OCI-M2 (cell line): Measurements from ENCODE around the gene RYR3.

Experiments used
- DNase-seq: peaks from one replicate; lab custom pipeline; 2025; ENCODE audit not compliant: unreplicated experiment; lab: John Stamatoyannopoulos, UW

Gene RYR3

DNA sequence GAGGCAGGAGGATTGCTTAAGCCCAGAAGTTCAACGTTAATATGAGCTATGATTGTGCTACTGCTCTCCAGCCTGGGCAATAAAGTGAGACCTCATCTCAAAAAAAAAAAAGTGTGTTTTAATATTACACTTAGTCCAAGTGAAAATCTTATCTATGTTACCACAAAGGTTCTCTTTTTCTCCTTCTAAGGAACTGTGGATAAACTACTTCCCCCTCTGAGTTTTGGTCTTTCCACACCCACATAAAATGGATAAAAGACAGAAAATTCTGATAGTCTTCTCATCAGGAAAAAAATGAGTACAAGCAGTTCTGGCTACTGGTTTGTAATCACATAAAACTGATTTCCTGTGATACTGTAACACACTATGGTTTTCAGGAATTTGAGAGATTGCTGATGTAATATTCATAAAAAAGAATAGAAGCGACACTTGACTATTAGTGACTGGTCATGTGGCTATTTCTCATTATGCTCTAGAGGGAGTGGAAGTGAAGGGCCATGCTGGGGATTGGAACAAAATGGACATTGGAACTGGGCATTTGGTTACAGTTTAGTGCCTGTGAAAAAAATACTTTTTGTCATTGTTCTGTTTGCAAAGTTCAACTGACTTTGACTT lies 68.2 kb downstream of the RYR3 start:
- DNase-seq, result no peak

- DNase-seq, result no peak
Observed at GRCh38 chr15:33380406-33380805, 69.6 kb downstream of the RYR3 start.

- DNase-seq, result no peak
Observed at GRCh38 chr15:33382491-33382890, 71.7 kb downstream of the RYR3 start.

DNA sequence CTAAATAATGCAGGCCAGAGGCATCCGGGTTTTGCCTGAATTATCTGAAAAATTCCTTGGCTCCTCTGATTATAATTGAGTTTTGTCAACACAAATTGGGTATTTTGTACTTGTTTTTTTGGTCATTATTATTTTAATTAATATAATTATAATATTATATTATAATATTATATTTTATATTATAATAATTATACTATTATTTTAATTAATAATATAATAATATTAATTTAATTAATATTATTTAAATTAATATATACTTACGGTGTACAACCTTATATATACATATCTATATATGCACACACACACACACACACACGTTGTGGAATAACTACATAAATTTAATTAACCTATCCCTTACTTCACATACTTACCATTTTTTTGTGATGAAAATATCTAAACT lies 73.5 kb downstream of the RYR3 start:
- DNase-seq, result no peak

DNA sequence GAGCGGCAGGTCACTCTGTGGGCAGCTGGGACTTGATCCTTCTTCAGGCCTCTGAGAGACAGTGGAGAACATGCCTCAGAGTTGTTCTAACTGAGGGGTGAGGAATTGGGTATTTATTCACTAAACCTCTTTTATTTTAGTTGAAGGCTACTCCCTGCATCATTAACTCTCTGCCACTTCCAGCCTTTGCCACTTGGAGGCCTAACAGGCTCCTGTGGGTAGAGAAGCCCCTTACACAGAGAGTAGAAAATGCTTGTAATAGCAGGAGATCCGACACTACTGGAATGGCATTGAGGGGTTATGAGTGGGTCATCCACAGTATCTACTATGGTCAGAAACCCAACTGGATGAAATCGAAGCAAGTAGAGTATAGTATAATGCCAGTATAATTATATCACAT lies 81.7 kb downstream of the RYR3 start:
- no peak for DNase-seq

DNA sequence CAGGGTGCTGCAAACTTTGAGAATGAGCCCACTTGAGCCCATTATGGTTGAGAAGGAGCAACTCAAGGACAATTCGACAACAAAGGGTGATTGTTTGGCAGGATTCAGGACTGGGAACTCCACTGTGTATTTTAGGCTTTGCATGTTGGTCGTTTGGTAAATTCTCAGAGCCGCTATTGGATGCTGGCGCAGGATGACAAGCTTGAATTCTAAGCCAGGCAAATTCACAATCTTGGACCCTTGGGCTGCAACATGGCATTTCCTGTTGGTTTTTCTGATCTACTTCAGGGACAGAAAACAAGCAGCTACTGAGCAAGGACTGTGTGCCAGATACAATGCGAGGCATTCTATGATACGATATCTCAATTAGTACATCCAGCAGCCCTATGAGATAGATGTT lies 82.8 kb downstream of the RYR3 start:
- no peak for DNase-seq

GRCh38 chr15:33395321-33395720 lies 84.6 kb downstream of the RYR3 start:
- DNase-seq, result no peak

DNA sequence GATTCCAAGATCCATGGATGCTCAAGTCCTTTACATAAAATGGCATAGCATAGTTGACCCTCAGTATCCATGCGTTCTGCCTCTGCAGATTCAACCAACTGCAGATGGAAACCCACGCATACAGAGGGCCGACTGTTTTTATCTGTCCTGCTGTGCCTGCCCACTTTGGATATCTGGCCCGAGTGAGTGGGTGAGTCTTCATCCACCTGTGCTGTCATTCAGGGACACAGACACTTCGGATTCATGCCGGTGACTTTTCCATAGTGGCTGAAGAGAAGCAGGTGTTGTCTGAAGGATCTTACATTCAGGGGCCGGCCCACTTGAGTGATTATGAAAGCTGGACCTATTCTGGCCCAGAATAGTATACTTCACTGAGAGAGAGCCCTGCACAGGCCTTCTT lies 85.1 kb downstream of the RYR3 start:
- DNase-seq, result no peak

GRCh38 chr15:33396475-33396874 lies 85.7 kb downstream of the RYR3 start:
- no peak for DNase-seq

GRCh38 chr15:33398555-33398954 lies 87.8 kb downstream of the RYR3 start:
- DNase-seq, result no peak

DNA sequence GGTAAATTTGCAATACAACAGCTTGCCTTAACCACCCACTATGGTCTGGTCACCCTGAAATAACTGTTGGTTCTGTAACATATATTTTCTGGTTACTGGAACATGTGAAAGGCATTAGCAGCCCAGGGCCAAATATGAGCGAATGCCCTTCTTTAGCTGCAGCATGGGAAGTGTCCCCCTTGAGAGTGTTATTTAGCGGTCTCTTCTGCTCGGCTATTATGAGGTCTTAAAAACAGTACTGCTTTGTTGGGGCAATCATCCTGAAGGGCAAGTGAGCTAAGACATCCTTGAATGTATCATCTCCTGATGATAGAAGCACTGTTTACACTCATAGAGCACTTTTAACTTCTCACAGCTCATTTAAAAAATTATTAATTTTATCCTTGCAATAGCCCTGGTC lies 90.2 kb downstream of the RYR3 start:
- no peak for DNase-seq

GRCh38 chr15:33402600-33402999 lies 91.8 kb downstream of the RYR3 start:
- no peak for DNase-seq

DNA sequence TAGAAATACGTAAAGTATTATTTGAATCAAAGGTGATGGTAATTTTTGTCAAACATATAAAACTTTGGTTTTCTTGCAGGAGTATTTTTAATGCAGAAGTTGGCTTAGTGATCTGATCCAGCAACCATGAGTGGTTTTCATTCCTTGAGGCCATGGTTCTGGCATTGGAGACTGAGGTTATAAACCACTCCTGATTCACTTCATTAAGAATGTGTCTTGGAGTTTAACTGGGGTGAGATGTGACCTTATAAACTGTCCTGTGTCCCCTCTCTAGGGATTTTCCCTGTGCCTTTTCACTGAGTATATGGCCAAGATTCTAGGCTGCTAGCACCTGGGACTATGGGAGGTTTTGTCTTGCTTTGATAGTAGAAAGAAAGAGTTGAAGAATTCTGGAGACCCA lies 94.3 kb downstream of the RYR3 start:
- DNase-seq, result no peak

DNA sequence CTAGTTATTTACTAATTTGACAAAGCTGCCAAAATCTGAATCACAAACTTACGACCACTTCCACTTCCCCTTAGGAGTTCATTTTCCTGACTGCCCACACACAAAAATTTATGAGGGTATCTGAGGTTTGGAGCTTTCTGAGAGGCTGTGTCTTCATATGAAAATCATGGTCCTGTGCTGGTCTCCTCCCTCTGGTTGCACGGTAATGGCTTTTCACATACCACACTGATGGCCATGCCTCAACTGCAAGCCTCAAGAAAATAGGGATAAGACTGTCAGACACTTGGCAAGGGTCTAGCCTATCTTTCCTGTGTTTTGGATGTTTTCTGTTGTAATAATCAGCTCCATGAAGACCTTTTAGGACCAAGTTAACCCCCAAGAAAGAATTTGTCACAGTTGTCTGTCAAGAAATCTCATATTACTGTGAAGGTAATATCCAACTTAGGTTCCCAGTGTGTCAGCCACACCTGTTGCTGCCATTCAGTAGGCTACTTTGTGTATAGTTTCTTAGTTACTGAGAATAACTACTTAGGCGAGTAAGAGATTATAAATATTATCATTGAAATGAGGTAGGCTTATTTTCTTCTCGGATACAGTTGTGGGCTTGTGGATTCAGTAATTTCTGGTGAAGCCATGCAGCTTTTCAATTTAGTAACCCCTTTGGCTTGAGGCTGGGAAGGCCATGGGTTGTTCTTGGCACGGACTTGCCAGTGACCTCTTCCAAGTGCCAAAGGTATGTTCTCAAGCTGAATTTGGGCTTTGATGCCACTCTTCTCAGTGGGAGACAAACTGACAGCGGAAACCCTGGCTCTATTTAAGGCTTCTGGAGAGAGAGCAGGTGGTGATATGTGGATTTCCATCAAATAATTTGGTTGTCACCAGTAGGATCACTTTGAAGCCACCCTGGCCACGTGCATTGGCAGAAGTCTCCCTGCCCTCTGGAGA lies 101.1 kb downstream of the RYR3 start:
- DNase-seq, result no peak

GRCh38 chr15:33419701-33420100 lies 108.9 kb downstream of the RYR3 start:
- DNase-seq, result no peak

DNA sequence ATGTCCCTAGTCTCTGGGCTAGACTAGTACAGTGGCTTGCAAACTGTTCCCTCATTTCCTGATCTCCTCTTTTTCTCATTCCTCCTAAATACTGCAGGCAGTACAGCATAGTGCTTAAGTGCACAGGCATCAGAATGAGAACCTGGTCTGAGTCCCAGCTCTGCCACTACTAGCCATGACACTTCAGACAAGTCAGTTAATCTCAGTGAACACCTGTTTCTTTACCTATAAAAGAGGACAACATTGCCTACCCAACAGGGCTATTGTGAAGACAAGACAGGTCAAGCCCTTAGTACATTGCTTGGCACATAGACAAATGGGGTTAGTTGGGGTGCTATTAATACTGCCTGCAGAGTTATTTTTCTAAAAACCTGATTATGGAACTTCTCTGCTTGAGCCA lies 113.3 kb downstream of the RYR3 start:
- DNase-seq, result no peak

DNA sequence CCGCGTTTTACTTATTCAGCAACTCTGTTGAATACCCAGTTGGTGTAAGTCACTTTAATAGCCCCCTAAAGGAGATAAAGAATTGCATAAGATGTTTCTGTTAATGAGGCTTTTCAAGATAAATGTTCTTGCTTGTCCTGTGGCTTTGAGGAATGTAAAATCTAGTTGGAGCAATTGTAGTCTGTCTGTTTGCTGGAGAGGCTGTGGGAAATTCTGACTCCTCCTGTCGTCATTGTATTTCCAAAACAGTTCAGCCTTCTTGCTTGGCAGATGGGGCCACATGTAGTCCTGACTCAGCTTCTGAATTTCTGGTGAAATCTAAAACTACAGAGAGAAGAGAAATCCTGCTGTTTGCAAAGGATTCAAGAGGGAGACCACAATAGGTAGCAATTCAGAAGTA lies 114.4 kb downstream of the RYR3 start:
- DNase-seq, result no peak

DNA sequence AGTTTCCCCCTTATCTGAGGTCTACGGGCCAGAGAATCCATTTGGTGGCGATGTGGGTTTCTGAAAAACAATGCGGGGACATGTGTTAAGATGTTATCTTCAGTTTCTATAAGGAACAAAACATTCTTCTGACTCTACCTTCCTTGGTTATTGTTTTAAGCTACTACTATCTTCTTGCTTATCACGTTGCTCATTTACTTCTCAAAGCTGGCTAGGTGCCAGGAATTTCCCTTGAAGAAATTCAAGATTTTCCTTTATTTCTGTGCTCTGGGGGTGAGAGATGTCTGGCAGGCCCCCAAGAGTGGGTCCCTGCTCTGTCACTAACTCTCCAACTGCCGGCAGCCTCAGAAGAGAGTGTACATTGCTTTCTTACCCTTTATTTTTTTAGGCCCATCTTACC lies 119.8 kb downstream of the RYR3 start:
- DNase-seq, result no peak

DNA sequence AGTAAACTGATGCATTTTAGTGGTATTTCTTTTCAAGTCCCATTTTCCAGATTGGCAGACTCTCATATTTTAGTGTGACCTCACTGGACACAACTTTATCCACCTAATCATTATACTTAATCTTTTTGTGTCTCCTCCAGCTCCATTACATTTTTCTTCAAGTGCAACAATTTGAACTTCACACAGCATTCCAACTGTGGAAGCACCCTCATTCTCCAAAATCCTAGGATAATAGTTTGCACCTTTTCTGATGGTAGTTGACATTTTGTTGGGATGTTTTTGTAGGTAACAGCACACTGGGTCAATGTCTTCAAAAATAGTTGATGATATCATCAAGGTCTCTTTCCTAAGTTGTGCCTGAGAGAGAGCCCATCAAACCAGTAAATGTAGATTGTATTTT lies 123.1 kb downstream of the RYR3 start:
- DNase-seq, result no peak

GRCh38 chr15:33438396-33438795 lies 127.6 kb downstream of the RYR3 start:
- DNase-seq, result no peak

DNA sequence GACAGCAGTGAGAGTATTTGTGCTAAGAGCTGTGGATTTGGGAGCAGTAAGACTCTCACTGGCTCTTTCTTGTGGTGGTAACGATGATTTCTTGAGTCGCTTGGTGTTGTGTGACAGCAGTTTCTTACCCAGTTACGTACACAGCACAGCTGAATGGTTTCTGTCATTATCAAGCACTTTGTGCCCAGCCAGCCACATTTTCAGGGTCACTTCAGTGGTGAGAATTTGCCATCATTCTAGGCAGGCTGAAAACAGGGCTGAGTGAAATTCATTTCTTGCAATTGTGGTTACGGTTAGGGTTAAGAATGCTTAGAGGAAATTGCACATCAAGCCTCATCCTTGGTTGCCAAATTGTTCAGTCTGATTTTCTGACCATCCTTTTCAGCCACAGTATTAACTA lies 130.1 kb downstream of the RYR3 start:
- DNase-seq, result no peak

GRCh38 chr15:33442449-33442848 lies 131.7 kb downstream of the RYR3 start:
- no peak for DNase-seq

- no peak for DNase-seq
Observed at GRCh38 chr15:33443708-33444107, 132.9 kb downstream of the RYR3 start.
